HEK293T (cell line): ENCODE results near the gene ATP1B2.

Experiments used
- ARNT ChIP-seq: fragments of 450-650 bp; IDR thresholded peaks from 2 replicates; pipeline ENCODE4 v1.6.1; 2017; ENCODE audit warnings: mild to moderate bottlenecking
- BHLHE40 ChIP-seq: fragments of 450-650 bp; IDR thresholded peaks from 2 replicates; pipeline ENCODE4 v1.6.1; 2016; ENCODE audit warnings: mild to moderate bottlenecking, moderate library complexity, borderline replicate concordance
- CTBP1 ChIP-seq: fragments of 450-650 bp; IDR thresholded peaks from 2 replicates; pipeline ENCODE4 v1.6.1; 2016; ENCODE audit warnings: borderline replicate concordance
- ELF4 ChIP-seq: fragments of 450-650 bp; IDR thresholded peaks from 2 replicates; pipeline ENCODE4 v1.6.1; 2017; ENCODE audit warnings: antibody characterized with exemption
- FOXA1 ChIP-seq: fragments of 450-650 bp; IDR thresholded peaks from 2 replicates; pipeline ENCODE4 v1.6.1; 2016; ENCODE audit warnings: mild to moderate bottlenecking
- FOXK2 ChIP-seq: fragments of 450-650 bp; IDR thresholded peaks from 2 replicates; pipeline ENCODE4 v1.6.1; 2016; ENCODE audit warnings: mild to moderate bottlenecking
- FOXM1 ChIP-seq: fragments of 450-650 bp; IDR thresholded peaks from 2 replicates; pipeline ENCODE4 v1.6.1; 2017; ENCODE audit warnings: mild to moderate bottlenecking, borderline replicate concordance
- LEF1 ChIP-seq: fragments of 450-650 bp; IDR thresholded peaks from 2 replicates; pipeline ENCODE4 v1.6.1; 2017; ENCODE audit warnings: mild to moderate bottlenecking, borderline replicate concordance
- NFRKB ChIP-seq: fragments of 450-650 bp; IDR thresholded peaks from 2 replicates; pipeline ENCODE4 v1.6.1; 2016; ENCODE audit warnings: mild to moderate bottlenecking, moderate library complexity
- PKNOX1 ChIP-seq: fragments of 450-650 bp; IDR thresholded peaks from 2 replicates; pipeline ENCODE4 v1.6.1; 2016
- SP1 ChIP-seq: fragments of 450-650 bp; IDR thresholded peaks from 2 replicates; pipeline ENCODE4 v1.6.1; 2017
- SUZ12 ChIP-seq: fragments of 450-650 bp; IDR thresholded peaks from 2 replicates; pipeline ENCODE4 v1.6.1; 2016; ENCODE audit warnings: mild to moderate bottlenecking
- TARDBP ChIP-seq: fragments of 450-650 bp; IDR thresholded peaks from 2 replicates; pipeline ENCODE4 v1.6.1; 2016
- ZNF384 ChIP-seq: fragments of 450-650 bp; IDR thresholded peaks from 2 replicates; pipeline ENCODE4 v1.6.1; 2016

- TF ChIP-seq CTBP1 (no peak), BHLHE40 (no peak), FOXA1 (no peak), SUZ12 (no peak), NFRKB (no peak), ARNT (no peak), TARDBP (no peak), FOXK2 (no peak), SP1 (no peak), LEF1 (no peak), FOXM1 (no peak), PKNOX1 (no peak), ZNF384 (no peak), ELF4 (no peak)
Observed at GRCh38 chr17:7646457-7646856, 4.3 kb upstream of the ATP1B2 start.
